Left lobe of liver (tissue), 2 donors: ENCODE measurements around the gene NCF1. TPM values are rescaled to one million over a fixed set of nuclear protein-coding genes. Genes with fewer than 3 reads are reported as not detected.
"Not testable (repeated sequence)": the region's sequence is repeated elsewhere in the genome, so short reads cannot be mapped to it uniquely, and the experiment has no call there.

Experiments
- ATAC-seq: fragments of 200-7000 bp; cut with Tn5 transposase; one replicate; pipeline ENCODE4 v1.9.1; 2020; ENCODE audit warnings: mild to moderate bottlenecking, moderate library complexity
- DNase-seq: peaks from one replicate; pipeline ENCODE4 v3.0.0-alpha.2; 2020; ENCODE audit warnings: low spot score
- total RNA-seq: library from RNA; stranded (reverse); gene quantifications from one replicate; pipeline ENCODE4 v1.2.1, GENCODE V29; 2021
- donor health status: DM: no; HTN: no; CAD: no; lungs with moderate emphysema.
- donor health status: DM: no; HTN: yes; CAD: no.

Gene NCF1
- total RNA-seq, 1 donor from 2014 or later, result 1.0 TPM

- not testable (repeated sequence) for ATAC-seq
Measured at GRCh38 chr7:74783595-74783994, 9.8 kb downstream of the NCF1 start.

GRCh38 chr7:74788369-74789150 lies 14.7 kb downstream of the NCF1 start:
- DNase-seq (peak; percentile 97), ATAC-seq (peak; percentile 94)

More at GRCh38 chr7:74783595-74783994, 9.8 kb downstream of the NCF1 start:
- not testable (repeated sequence) for DNase-seq

GRCh38 chr7:74789200-74789736 lies 15.5 kb downstream of the NCF1 start:
- not testable (repeated sequence) for DNase-seq
- peak; percentile 37 for ATAC-seq

- DNase-seq, ATAC-seq: not testable (repeated sequence)
Measured at GRCh38 chr7:74797848-74798622, 24.2 kb downstream of the NCF1 start.

DNA sequence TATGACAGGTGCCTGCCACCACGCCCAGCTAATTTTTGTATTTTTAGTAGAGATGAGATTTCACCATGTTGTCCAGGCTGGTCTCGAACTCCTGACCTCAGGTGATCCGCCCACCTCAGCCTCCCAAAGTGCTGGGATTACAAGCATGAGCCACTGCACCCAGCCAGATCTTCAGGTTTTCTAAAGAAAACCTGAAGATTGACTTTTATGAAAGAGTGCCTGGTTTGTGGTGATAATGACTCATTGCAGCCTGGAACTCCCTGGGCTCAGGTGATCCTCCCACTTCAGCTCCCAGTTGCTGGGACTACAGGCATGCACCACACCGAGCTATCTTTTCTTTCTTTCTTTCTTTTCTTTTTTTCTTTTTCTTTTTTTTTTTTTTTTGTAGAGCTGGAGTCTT lies 24.8 kb downstream of the NCF1 start:
- not testable (repeated sequence) for DNase-seq, ATAC-seq

DNA sequence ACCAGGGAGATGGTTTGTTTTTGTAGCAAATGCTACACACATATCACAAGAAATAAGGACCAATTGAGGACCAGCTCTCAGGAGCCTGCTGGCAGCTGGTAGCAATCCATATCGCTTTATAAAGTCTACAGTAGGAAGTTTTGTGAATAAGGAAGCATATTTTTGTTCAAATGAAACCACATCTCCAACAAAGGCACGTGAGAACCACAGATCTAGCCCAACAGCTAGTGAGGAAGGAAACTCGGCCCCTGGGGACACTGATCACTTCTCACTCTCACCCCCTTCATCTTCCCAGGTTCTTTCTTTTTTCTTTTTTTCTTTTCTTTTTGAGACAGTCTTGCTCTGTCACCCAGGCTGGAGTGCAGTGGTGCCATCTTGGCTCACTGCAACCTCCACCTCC lies 42.1 kb downstream of the NCF1 start:
- ATAC-seq, DNase-seq: not testable (repeated sequence)

DNA sequence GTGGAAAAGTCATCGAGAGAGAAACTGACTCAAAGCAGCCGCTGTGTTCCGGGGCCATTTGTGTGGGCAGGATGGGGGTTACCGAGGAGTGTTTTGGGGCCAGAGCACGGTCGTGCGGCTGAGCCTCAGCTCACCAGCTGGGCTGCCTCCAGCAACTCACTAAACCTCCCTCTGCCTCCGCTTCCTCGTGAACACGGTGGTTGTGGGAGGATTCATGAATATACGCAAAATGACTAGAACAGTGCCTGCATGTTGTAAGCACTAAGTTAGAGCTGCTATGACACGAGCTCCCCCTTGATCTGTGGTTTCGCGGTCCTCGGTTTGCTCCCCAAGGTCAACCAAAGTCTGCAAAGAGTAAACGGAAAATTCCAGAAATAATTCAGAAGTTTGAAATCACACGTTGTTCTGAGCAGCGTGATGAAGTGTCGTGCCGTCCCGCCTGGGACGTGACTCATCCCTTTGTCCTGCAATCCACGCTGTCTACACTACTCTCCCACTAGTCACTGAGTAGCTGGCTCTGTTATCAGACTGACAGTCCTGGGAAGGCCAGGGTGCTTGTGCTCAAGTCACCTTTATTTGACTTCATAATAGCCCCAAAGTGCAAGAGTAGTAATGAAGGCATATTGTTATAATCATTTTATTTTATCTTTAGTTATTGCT lies 46.5 kb downstream of the NCF1 start:
- not testable (repeated sequence) for ATAC-seq, DNase-seq

GRCh38 chr7:74821259-74821658 lies 47.4 kb downstream of the NCF1 start:
- ATAC-seq, DNase-seq: not testable (repeated sequence)

DNA sequence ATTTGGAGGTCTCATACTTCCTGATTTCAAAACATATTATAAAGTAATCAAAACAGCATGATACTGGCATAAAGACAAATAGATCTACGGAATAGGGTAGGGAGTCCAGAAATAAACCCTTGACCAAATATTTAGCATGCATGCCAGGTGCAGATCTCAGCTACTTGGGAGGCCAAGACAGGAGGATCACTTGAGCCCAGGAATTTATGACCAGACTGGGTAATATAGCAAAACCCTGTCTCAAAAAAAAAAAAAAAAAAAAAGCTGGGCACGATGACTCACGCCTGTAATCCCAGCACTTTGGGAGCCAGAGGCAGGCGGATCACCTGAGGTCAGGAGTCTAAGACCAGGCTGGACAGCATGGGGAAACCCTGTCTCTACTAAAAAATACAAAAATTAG lies 56.1 kb downstream of the NCF1 start:
- not testable (repeated sequence) for DNase-seq, ATAC-seq

DNA sequence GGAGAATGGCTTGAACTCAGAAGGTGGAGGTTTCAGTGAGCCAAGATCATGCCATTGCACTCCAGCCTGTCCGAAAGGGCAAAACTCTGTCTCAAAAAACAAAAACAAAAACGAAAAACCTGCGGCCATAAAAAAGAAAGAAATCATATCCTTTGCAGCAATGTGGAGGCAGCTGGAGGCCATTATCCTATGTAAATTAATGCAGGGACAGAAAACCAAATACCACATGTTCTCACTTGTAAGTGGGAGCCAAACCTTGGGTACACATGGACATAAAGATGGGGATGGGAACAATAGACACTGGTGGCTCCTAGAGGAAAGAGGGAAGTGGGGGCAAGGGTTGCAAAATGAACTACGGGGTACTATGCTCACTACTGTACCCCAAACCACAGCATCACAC lies 56.6 kb downstream of the NCF1 start:
- DNase-seq, ATAC-seq: not testable (repeated sequence)

Other genes starting within 250 kb of the NCF1 start
- gene GTF2I, start 116.3 kb upstream of the NCF1 start, total RNA-seq, result 119 TPM
- 6.3 TPM for gene GTF2IRD2, start 77.6 kb downstream of the NCF1 start, total RNA-seq
- 2.4 TPM for gene CASTOR2, start 190.7 kb downstream of the NCF1 start, total RNA-seq